Measurements from ENCODE around the gene FLYWCH2.

FLYWCH2 gene

GRCh38 chr16:2946649-2947048 is 63.6 kb downstream of the FLYWCH2 start:
- no peak for DNase-seq
